ENCODE data around the gene GRIN2A.

The GRIN2A gene

DNA sequence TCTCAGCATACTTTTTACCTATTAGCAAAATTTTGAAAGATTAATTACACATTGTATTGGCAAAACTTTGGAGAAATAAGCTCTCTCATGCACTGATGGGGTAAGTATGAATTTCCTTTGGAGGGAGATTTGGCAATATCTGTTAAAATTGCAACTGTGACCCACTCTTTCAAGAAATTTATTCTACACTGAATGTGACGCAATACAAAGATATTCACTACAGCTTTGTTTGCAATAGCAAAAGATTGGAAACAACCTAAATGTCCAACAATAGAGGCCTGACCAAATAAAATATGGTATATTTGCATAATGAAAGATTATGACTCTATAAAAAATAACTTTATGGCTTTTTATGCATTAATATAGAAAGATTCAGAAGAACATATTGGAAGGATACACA lies 363.5 kb downstream of the GRIN2A start (continued):
- TF ChIP-seq, protein P1, sequence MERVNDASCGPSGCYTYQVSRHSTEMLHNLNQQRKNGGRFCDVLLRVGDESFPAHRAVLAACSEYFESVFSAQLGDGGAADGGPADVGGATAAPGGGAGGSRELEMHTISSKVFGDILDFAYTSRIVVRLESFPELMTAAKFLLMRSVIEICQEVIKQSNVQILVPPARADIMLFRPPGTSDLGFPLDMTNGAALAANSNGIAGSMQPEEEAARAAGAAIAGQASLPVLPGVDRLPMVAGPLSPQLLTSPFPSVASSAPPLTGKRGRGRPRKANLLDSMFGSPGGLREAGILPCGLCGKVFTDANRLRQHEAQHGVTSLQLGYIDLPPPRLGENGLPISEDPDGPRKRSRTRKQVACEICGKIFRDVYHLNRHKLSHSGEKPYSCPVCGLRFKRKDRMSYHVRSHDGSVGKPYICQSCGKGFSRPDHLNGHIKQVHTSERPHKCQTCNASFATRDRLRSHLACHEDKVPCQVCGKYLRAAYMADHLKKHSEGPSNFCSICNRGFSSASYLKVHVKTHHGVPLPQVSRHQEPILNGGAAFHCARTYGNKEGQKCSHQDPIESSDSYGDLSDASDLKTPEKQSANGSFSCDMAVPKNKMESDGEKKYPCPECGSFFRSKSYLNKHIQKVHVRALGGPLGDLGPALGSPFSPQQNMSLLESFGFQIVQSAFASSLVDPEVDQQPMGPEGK (CRISPR knock-in tag; IDR thresholded peaks at IDR 0.05; ENCODE audit: borderline replicate concordance), result no peak
- TF ChIP-seq ZNF70 (CRISPR knock-in tag; IDR thresholded peaks at IDR 0.05), result no peak

DNA sequence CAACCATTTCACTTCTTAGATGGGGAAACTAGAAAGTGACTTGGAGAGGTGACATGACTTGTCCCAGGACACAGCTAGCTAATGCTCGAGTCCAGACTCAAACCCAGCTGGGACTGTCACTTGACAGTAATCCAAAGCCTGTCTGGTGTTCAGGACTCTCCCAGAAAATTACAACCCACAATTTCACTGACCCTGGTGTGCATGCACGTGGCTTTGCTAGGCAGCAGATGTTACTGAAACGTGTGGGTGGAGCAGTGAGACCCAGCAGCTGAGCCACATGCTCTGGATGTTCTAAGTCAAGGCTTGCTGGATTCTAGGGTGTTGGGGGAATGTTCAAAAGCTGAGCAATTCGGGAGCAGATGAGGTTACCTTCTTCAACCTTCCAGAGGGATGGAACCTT lies 364.6 kb downstream of the GRIN2A start:
- no peak for ATAC-seq
- TF ChIP-seq ZFP3 (CRISPR knock-in tag; IDR thresholded peaks at IDR 0.05), result no peak
- no peak for TF ChIP-seq SNAI2 (CRISPR knock-in tag; IDR thresholded peaks at IDR 0.05)
- TF ChIP-seq, protein P1 (CRISPR knock-in tag; IDR thresholded peaks at IDR 0.05; ENCODE audit: borderline replicate concordance), result no peak
- no peak for TF ChIP-seq RARB (CRISPR knock-in tag; IDR thresholded peaks at IDR 0.05)

DNA sequence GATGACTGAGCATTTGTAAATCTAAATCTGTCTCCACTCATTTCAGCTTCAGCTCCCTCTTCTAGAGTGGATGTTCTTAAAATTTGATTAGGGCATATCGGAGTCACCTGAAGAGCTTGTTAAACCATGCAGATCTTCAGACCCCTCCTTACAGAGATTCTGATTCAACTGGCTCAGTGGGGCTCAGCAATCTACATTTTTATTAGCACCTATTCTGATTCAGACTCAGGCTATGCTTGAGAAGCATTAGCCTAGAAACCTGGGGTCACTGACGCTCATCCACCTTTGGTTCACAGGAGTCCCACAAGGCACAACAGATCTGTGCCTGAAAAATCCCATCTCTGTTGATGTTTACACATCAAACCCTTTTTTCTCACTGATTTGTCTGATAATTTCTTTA lies 365.6 kb downstream of the GRIN2A start:
- TF ChIP-seq OSR1 (CRISPR knock-in tag; IDR thresholded peaks at IDR 0.05) (no peak), ZC3H10 (CRISPR knock-in tag; IDR thresholded peaks at IDR 0.05) (no peak), RARB (CRISPR knock-in tag; IDR thresholded peaks at IDR 0.05) (no peak), SNAI2 (CRISPR knock-in tag; IDR thresholded peaks at IDR 0.05) (no peak), ZNF8 (CRISPR knock-in tag; IDR thresholded peaks at IDR 0.05) (no peak), ZNF70 (CRISPR knock-in tag; IDR thresholded peaks at IDR 0.05) (no peak), ZFP3 (CRISPR knock-in tag; IDR thresholded peaks at IDR 0.05) (no peak), GLIS3 (CRISPR knock-in tag; IDR thresholded peaks at IDR 0.05) (no peak), ZNF565 (CRISPR knock-in tag; conservative IDR thresholded peaks at IDR 0.05; ENCODE audit: low read depth) (no peak), ESRRG (CRISPR knock-in tag; IDR thresholded peaks at IDR 0.05) (no peak), CSDC2 (CRISPR knock-in tag; IDR thresholded peaks at IDR 0.05) (no peak), PPARA (CRISPR knock-in tag; IDR thresholded peaks at IDR 0.05; ENCODE audit: borderline replicate concordance) (no peak), TCF4 (CRISPR knock-in tag; IDR thresholded peaks at IDR 0.05; ENCODE audit: borderline replicate concordance) (no peak), BACH2 (CRISPR knock-in tag; IDR thresholded peaks at IDR 0.05; ENCODE audit: borderline replicate concordance) (no peak), ISL1 (CRISPR knock-in tag; IDR thresholded peaks at IDR 0.05) (no peak)
- TF ChIP-seq, protein P1 (CRISPR knock-in tag; IDR thresholded peaks at IDR 0.05; ENCODE audit: borderline replicate concordance), result no peak
- TF ChIP-seq, protein P2, sequence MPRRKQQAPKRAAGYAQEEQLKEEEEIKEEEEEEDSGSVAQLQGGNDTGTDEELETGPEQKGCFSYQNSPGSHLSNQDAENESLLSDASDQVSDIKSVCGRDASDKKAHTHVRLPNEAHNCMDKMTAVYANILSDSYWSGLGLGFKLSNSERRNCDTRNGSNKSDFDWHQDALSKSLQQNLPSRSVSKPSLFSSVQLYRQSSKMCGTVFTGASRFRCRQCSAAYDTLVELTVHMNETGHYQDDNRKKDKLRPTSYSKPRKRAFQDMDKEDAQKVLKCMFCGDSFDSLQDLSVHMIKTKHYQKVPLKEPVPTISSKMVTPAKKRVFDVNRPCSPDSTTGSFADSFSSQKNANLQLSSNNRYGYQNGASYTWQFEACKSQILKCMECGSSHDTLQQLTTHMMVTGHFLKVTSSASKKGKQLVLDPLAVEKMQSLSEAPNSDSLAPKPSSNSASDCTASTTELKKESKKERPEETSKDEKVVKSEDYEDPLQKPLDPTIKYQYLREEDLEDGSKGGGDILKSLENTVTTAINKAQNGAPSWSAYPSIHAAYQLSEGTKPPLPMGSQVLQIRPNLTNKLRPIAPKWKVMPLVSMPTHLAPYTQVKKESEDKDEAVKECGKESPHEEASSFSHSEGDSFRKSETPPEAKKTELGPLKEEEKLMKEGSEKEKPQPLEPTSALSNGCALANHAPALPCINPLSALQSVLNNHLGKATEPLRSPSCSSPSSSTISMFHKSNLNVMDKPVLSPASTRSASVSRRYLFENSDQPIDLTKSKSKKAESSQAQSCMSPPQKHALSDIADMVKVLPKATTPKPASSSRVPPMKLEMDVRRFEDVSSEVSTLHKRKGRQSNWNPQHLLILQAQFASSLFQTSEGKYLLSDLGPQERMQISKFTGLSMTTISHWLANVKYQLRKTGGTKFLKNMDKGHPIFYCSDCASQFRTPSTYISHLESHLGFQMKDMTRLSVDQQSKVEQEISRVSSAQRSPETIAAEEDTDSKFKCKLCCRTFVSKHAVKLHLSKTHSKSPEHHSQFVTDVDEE (CRISPR knock-in tag; IDR thresholded peaks at IDR 0.05), result no peak
- TF ChIP-seq, protein P3, sequence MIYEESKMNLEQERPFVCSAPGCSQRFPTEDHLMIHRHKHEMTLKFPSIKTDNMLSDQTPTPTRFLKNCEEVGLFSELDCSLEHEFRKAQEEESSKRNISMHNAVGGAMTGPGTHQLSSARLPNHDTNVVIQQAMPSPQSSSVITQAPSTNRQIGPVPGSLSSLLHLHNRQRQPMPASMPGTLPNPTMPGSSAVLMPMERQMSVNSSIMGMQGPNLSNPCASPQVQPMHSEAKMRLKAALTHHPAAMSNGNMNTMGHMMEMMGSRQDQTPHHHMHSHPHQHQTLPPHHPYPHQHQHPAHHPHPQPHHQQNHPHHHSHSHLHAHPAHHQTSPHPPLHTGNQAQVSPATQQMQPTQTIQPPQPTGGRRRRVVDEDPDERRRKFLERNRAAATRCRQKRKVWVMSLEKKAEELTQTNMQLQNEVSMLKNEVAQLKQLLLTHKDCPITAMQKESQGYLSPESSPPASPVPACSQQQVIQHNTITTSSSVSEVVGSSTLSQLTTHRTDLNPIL (CRISPR knock-in tag; IDR thresholded peaks at IDR 0.05; ENCODE audit: low read depth), result no peak
- TF ChIP-seq, protein P4, sequence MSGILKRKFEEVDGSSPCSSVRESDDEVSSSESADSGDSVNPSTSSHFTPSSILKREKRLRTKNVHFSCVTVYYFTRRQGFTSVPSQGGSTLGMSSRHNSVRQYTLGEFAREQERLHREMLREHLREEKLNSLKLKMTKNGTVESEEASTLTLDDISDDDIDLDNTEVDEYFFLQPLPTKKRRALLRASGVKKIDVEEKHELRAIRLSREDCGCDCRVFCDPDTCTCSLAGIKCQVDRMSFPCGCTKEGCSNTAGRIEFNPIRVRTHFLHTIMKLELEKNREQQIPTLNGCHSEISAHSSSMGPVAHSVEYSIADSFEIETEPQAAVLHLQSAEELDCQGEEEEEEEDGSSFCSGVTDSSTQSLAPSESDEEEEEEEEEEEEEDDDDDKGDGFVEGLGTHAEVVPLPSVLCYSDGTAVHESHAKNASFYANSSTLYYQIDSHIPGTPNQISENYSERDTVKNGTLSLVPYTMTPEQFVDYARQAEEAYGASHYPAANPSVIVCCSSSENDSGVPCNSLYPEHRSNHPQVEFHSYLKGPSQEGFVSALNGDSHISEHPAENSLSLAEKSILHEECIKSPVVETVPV (CRISPR knock-in tag; IDR thresholded peaks at IDR 0.05), result no peak
- TF ChIP-seq, protein P5, sequence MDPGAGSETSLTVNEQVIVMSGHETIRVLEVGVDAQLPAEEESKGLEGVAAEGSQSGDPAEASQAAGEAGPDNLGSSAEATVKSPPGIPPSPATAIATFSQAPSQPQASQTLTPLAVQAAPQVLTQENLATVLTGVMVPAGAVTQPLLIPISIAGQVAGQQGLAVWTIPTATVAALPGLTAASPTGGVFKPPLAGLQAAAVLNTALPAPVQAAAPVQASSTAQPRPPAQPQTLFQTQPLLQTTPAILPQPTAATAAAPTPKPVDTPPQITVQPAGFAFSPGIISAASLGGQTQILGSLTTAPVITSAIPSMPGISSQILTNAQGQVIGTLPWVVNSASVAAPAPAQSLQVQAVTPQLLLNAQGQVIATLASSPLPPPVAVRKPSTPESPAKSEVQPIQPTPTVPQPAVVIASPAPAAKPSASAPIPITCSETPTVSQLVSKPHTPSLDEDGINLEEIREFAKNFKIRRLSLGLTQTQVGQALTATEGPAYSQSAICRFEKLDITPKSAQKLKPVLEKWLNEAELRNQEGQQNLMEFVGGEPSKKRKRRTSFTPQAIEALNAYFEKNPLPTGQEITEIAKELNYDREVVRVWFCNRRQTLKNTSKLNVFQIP (CRISPR knock-in tag; IDR thresholded peaks at IDR 0.05; ENCODE audit: borderline replicate concordance, low read depth), result no peak
- ATAC-seq, result no peak

Measured in SK-N-SH treated with all-trans-retinoic acid at 6 μM for 48 hours (cell line).